Measurements from ENCODE around the gene NKX2-1. TPM values are rescaled to one million over a fixed set of nuclear protein-coding genes. Genes with fewer than 3 reads are reported as not detected.

Gene NKX2-1
- total RNA-seq: 0.48 and 0.52 TPM in 2 replicates

DNA sequence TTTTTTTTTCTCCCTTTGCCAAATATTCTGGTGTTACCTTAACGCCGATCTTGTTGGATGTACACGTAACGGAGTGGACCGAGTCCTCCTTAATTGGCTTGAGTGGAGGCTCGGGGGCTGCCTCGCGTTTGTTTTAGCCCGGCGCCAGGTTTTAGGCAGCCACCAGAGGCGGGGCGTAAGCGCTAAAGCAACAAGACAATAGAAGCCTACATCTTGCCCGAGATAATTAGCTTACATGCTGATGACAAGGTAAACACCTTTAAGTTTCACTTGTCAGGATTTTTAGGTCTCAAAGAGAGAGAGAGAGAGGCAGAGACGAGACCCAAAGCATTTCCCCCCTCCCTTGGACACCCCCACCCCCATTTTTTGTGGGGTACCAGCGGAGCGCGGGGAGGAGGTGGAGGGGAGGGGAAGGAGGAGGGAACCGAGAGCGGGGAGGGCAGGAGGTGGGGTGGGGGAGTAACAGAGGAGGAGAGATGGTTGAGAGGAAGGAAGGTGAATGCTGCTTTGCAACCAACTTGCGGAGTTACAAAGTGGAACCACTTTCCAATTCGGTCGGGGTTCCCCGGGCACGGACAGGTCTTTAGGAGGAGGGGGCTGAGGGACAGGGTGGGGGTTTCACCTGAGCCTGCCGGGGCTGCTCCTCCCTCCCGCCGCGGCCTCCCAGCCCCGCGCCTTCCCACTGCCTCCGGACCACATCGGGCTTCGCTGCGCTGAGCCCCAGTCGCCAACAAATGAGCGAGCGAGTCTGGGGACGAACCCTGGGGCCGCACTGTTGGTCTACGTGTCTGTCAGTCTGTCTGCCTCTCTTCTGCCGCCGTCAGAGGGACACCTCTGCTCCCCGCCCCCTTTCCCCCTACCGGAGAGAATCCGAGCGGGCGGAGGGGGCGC is at the start of gene NKX2-1:
Gene NKX2-1, minus strand, starts transcription at position 802 of the 891 bp plus-strand sequence. Its CDS starts 103 bp downstream, at position 699.

Other genes with a start within 250 kb of the NKX2-1 start
- 7.1 and 19.2 TPM in 2 replicates for gene MBIP, start 199.6 kb downstream of the NKX2-1 start, total RNA-seq
- gene NKX2-8, start 62.4 kb upstream of the NKX2-1 start, total RNA-seq: 0.13 TPM in 1 of 2 replicates, not detected in the other
- gene PAX9, start 141.6 kb upstream of the NKX2-1 start, total RNA-seq: not detected in 2 replicates